Transverse colon (tissue), 4 donors: ENCODE data around the gene ADAMTS14. TPM values are rescaled to one million over a fixed set of nuclear protein-coding genes. Genes with fewer than 3 reads are reported as not detected.

Experiments
- DNase-seq: peaks from one replicate; pipeline ENCODE4 v3.0.0-alpha.2; 2019
- H3K27ac ChIP-seq, 4 donors: fragments of 200-600 bp; sonication (generic); 2 replicates each; pipeline ENCODE4 v1.5.1; 2016 to 2018; ENCODE audit warnings: inconsistent platforms in 4 of 4
- H3K27me3 ChIP-seq: fragments of 200-600 bp; sonication (generic); 2 replicates; pipeline ENCODE4 v1.5.1; 2017; ENCODE audit warnings: inconsistent platforms
- H3K36me3 ChIP-seq, 4 donors: fragments of 200-600 bp; sonication (generic); 2 replicates each; pipeline ENCODE4 v1.5.1; 2017 to 2019; ENCODE audit warnings: inconsistent platforms in 4 of 4
- H3K4me1 ChIP-seq, 4 donors: fragments of 200-600 bp; sonication (generic); 2 replicates each; pipeline ENCODE4 v1.5.1; 2017 to 2020; ENCODE audit warnings: inconsistent platforms in 4 of 4
- H3K4me3 ChIP-seq, 4 donors: fragments of 200-600 bp; sonication (generic); 1 replicate in 1 of 4; 2 replicates in 3 of 4; pipeline versions ENCODE4 v1.5.1 to v1.6.1; 2017 to 2019; ENCODE audit warnings: inconsistent platforms in 4 of 4
- H3K9me3 ChIP-seq, 2 donors: fragments of 200-600 bp; sonication (generic); 2 replicates each; pipeline ENCODE4 v1.5.1; 2017 to 2019; ENCODE audit warnings: inconsistent platforms in 2 of 2
- EP300 ChIP-seq: sonication (generic); formaldehyde crosslinking; IDR thresholded peaks from one replicate; pipeline ENCODE4 v1.6.1; 2017; ENCODE audit warnings: antibody characterized with exemption, low read depth
- POLR2A ChIP-seq: fragments of 450-650 bp; IDR thresholded peaks from one replicate; pipeline ENCODE4 v1.6.1; 2016; ENCODE audit warnings: antibody characterized with exemption, mild to moderate bottlenecking, moderate library complexity
- POLR2AphosphoS5 ChIP-seq, 3 donors: sonication (generic); formaldehyde crosslinking; IDR thresholded peaks; one replicate each; pipeline ENCODE4 v1.6.1; 2016; ENCODE audit warnings: antibody characterized with exemption in 3 of 3
- WGBS, 2 donors: methylation state at CpG; one replicate each; pipeline ENCODE4 v1.1.5; 2018; ENCODE audit warnings: low coverage in 1 of 2; 5-methylcytosine and 5-hydroxymethylcytosine counted together
- in situ Hi-C, 4 donors: fragments of 200-750 bp; cut with MboI; loops; one replicate each; pipeline versions ENCODE4 v1.15.0 to v1.15.1; 2017; ENCODE audit warnings: low sequenced_read_pairs in 3 of 4, low pct_ligation_motif_present in 1 of 4, low pct_unique_long_range_greater_than_20kb in 1 of 4
- intact Hi-C: fragments of 100-400 bp; cut with DNase I; formaldehyde crosslinking; loops from one replicate; pipeline ENCODE4 v1.15.1; 2023; ENCODE audit warnings: low total_unique reads
- total RNA-seq, 4 donors: library from RNA; depleted of rRNA; stranded (reverse); fragments of >200 nt; gene quantifications; one replicate each; pipeline ENCODE4 v1.1.0, GENCODE V29; 2016
- TF ChIP-seq, protein P1 (sequence below), 5 experiments: fragments of 200-600 bp in 3 of 5; fragments of 450-650 bp in 2 of 5; sonication (generic) in 3 of 5; IDR thresholded peaks; 1 replicate in 2 of 5; 2 replicates in 3 of 5; pipeline ENCODE4 v1.5.1; 2016 to 2017; ENCODE audit warnings: antibody characterized with exemption in 5 of 5, inconsistent platforms in 3 of 5, mild to moderate bottlenecking in 2 of 5, moderate library complexity in 1 of 5

The ADAMTS14 gene
- total RNA-seq, 4 donors from 2014 or later, result 0.95 to 3.8 (median 1.4) TPM

DNA sequence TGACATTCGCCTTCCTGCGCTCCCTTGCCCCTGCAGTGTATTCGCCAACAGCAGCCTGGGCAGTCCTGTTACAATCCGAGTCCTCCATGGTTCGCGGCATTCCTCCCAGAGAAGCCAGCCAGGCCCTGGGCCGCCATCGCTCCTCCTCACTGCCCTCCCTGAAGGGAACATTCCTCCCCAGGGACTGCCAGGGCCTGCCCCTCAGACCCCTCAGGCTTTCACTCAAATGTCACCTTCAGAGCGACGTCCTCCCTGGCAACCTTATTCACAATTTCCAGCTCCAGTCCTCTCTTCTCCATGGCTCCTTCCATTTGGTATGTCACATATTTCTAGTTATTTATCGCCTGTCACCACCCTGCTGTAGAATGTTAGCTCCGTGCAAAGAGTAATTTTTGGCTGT, 17.4 kb downstream of the ADAMTS14 start:
- WGBS, 2 donors, result 94 to 100% methylated on average over 4 to 12 of the region's 12 CpGs
- no peak for DNase-seq
- Histone ChIP-seq H3K9me3 (no peaks in the 10 kb centered on the region), H3K4me1 (peaks cover 0 to 7% (median 3%) of the 10 kb centered on the region in 4 donors), H3K36me3 (no peaks in the 10 kb centered on the region), H3K27ac (no peak overlapping the region), H3K4me3 (no peak overlapping the region), H3K27me3 (no peaks in the 10 kb centered on the region)
- TF ChIP-seq POLR2AphosphoS5 (IDR thresholded peaks at IDR 0.05) (no peak), POLR2A (no peak), EP300 (no peak)
- TF ChIP-seq, protein P1, sequence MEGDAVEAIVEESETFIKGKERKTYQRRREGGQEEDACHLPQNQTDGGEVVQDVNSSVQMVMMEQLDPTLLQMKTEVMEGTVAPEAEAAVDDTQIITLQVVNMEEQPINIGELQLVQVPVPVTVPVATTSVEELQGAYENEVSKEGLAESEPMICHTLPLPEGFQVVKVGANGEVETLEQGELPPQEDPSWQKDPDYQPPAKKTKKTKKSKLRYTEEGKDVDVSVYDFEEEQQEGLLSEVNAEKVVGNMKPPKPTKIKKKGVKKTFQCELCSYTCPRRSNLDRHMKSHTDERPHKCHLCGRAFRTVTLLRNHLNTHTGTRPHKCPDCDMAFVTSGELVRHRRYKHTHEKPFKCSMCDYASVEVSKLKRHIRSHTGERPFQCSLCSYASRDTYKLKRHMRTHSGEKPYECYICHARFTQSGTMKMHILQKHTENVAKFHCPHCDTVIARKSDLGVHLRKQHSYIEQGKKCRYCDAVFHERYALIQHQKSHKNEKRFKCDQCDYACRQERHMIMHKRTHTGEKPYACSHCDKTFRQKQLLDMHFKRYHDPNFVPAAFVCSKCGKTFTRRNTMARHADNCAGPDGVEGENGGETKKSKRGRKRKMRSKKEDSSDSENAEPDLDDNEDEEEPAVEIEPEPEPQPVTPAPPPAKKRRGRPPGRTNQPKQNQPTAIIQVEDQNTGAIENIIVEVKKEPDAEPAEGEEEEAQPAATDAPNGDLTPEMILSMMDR (IDR thresholded peaks at IDR 0.05), result no peak
- intact Hi-C loops, result no loop called here
- in situ Hi-C loops, result no loop called here

GRCh38 chr10:70690589-70690988, 18.3 kb downstream of the ADAMTS14 start:
- 74% methylated on average over 11 of the region's 11 CpGs; no CpG with 5 or more reads in 1 of the 2 donors for WGBS, 2 donors
- Histone ChIP-seq H3K4me3 (no peak overlapping the region), H3K4me1 (peaks cover 0 to 7% (median 3%) of the 10 kb centered on the region in 4 donors), H3K27me3 (no peaks in the 10 kb centered on the region), H3K9me3 (no peaks in the 10 kb centered on the region), H3K27ac (no peak overlapping the region), H3K36me3 (no peaks in the 10 kb centered on the region)
- in situ Hi-C loops, result no loop called here
- intact Hi-C loops, result no loop called here
- DNase-seq, result no peak
- TF ChIP-seq POLR2A (no peak), POLR2AphosphoS5 (IDR thresholded peaks at IDR 0.05) (no peak), EP300 (no peak)
- TF ChIP-seq, protein P1 (IDR thresholded peaks at IDR 0.05), result no peak

DNA sequence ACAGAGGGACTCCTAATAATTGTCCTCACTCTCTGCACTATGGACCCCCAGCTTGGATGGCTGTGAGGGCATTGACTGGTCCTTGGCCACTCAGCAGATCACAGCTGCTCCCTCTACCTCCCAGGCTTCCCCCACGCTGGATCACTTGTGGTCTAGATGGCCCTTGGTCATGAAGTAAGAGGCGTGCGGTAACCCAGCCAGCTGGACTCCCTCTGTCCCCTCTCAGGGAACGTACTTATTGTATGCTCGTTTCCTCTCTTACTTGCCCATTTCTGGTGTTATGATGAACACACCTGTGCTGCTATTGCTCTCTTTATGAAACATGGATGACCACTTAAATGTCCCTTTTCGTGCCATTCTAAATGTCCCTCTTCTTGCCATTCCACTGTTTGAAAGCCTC, 19.3 kb downstream of the ADAMTS14 start:
- no peak overlapping the region for H3K4me3 ChIP-seq
- no peaks in the 10 kb centered on the region for H3K36me3 ChIP-seq
- TF ChIP-seq, protein P1 (IDR thresholded peaks at IDR 0.05), result no peak
- TF ChIP-seq POLR2A, result no peak
- no peak for TF ChIP-seq EP300
- TF ChIP-seq POLR2AphosphoS5 (IDR thresholded peaks at IDR 0.05), result no peak
- 73% methylated on average over 6 of the region's 6 CpGs; no CpG with 5 or more reads in 1 of the 2 donors for WGBS, 2 donors
- in situ Hi-C loops, result no loop called here
- no peaks in the 10 kb centered on the region for H3K27me3 ChIP-seq
- H3K27ac ChIP-seq, result no peak overlapping the region
- no peaks in the 10 kb centered on the region for H3K9me3 ChIP-seq
- DNase-seq, result no peak
- intact Hi-C loops, result no loop called here
- H3K4me1 ChIP-seq, result peaks cover 0 to 11% (median 3%) of the 10 kb centered on the region in 4 donors

GRCh38 chr10:70692043-70692603, 19.8 kb downstream of the ADAMTS14 start:
- TF ChIP-seq EP300 (no peak), POLR2AphosphoS5 (IDR thresholded peaks at IDR 0.05) (no peak), POLR2A (no peak)
- TF ChIP-seq, protein P1 (IDR thresholded peaks at IDR 0.05), result no peak
- no peaks in the 10 kb centered on the region for H3K27me3 ChIP-seq
- peaks cover 0 to 11% (median 3%) of the 10 kb centered on the region in 4 donors for H3K4me1 ChIP-seq
- intact Hi-C loops, result no loop called here
- H3K27ac ChIP-seq, result no peak overlapping the region
- WGBS, 2 donors, result 48 to 56% methylated on average over 3 to 9 of the region's 9 CpGs
- DNase-seq, result no peak
- in situ Hi-C loops, result no loop called here
- H3K36me3 ChIP-seq, result no peaks in the 10 kb centered on the region
- no peaks in the 10 kb centered on the region for H3K9me3 ChIP-seq
- H3K4me3 ChIP-seq, result no peak overlapping the region
